ENCODE results near the gene POLD4. TPM values are rescaled to one million over a fixed set of nuclear protein-coding genes. Genes with fewer than 3 reads are reported as not detected.

POLD4 gene
- total and polyA plus RNA-seq, 12 donors, result 30.4 to 214 (median 43.5) TPM

- no peak overlapping the region for H3K4me3 ChIP-seq
- intact Hi-C loops (cut with DNase I), result loop anchor here in 5 of 10 donors (5.0 to 10.0 kb wide), 6 partner anchors 32 to 297 kb away; partner anchors contain the start of gene GRK2 (in 1 of the 5)
- DNase-seq, result no peak
- no peak for TF ChIP-seq CTCF (IDR thresholded peaks at IDR 0.05)
- no peaks in the 10 kb centered on the region for H3K36me3 ChIP-seq
- 75 to 79% methylated on average over 22 to 23 of the region's 23 CpGs for WGBS, 2 donors
- peaks cover 0 to 15% (median 3%) of the 10 kb centered on the region in 7 donors for H3K27me3 ChIP-seq
- ATAC-seq, result no peak
- no peak overlapping the region for H3K27ac ChIP-seq
- no peaks in the 10 kb centered on the region for H3K9me3 ChIP-seq
- peaks cover 0 to 42% (median 4%) of the 10 kb centered on the region in 9 donors for H3K4me1 ChIP-seq
Measured at GRCh38 chr11:67379061-67380058, 26.0 kb upstream of the POLD4 start.

- H3K27me3 ChIP-seq, result peaks cover 0 to 15% (median 3%) of the 10 kb centered on the region in 7 donors
- no peak for DNase-seq
- no peak for TF ChIP-seq CTCF (IDR thresholded peaks at IDR 0.05)
- H3K36me3 ChIP-seq, result no peaks in the 10 kb centered on the region
- H3K4me1 ChIP-seq, result peaks cover 5 to 49% (median 12%) of the 10 kb centered on the region in 9 donors
- H3K9me3 ChIP-seq, result no peaks in the 10 kb centered on the region
- H3K27ac ChIP-seq, result no peak overlapping the region
- no peak for ATAC-seq
- 92 to 94% methylated on average over 4 of the region's 4 CpGs for WGBS, 2 donors
- intact Hi-C loops (cut with DNase I), result no loop called here
- no peak overlapping the region for H3K4me3 ChIP-seq
Measured at GRCh38 chr11:67378544-67378943, 25.2 kb upstream of the POLD4 start.

GRCh38 chr11:67376873-67377808 is 23.8 kb upstream of the POLD4 start:
- Histone ChIP-seq H3K4me3 (no peak overlapping the region), H3K9me3 (no peaks in the 10 kb centered on the region), H3K36me3 (no peaks in the 10 kb centered on the region), H3K27me3 (peaks cover 0 to 15% (median 3%) of the 10 kb centered on the region in 7 donors), H3K4me1 (peaks cover 5 to 47% (median 18%) of the 10 kb centered on the region in 9 donors), H3K27ac (no peak overlapping the region)
- WGBS, 2 donors, result 82 to 87% methylated on average over 6 of the region's 6 CpGs
- DNase-seq (no peak), ATAC-seq (no peak)
- intact Hi-C loops (cut with DNase I), result no loop called here
- no peak for TF ChIP-seq CTCF (IDR thresholded peaks at IDR 0.05)
